Choroid plexus epithelial cell (primary cell): Measurements from ENCODE around the gene GP1BB.

Experiments used
- DNase-seq: peaks from one replicate; pipeline ENCODE4 v3.0.0-alpha.2; 2010; ENCODE audit warnings: low read depth
- H3K4me3 ChIP-seq: 2 replicates; pipeline ENCODE4 v1.5.1; 2011; ENCODE audit warnings: low read depth, mild to moderate bottlenecking, control low read depth, low read length, moderate library complexity
- TF ChIP-seq, protein P1 (sequence below): conservative IDR thresholded peaks from 2 replicates; pipeline ENCODE4 v1.5.1; 2011; ENCODE audit warnings: low read depth, mild to moderate bottlenecking, control low read depth, inconsistent platforms, low read length, moderate library complexity

The GP1BB gene

DNA sequence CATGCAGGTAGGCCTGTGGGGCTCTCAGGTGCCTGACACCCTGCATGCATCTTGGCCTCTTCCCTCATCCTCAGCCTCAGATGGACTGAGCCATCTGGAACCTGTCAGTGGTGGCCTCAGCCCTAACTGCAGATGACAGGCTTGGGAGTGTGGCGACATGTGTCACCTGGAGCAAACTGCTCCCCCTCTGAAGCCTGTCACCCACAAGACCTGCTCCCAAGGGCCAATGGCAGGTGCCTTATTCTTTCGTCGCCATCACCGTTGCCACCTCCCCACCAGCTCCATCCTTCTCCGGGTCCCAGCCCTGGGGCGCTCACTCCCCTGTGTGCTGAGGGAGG lies 12.6 kb upstream of the GP1BB start:
- no peak overlapping the region for H3K4me3 ChIP-seq
- TF ChIP-seq, protein P1, sequence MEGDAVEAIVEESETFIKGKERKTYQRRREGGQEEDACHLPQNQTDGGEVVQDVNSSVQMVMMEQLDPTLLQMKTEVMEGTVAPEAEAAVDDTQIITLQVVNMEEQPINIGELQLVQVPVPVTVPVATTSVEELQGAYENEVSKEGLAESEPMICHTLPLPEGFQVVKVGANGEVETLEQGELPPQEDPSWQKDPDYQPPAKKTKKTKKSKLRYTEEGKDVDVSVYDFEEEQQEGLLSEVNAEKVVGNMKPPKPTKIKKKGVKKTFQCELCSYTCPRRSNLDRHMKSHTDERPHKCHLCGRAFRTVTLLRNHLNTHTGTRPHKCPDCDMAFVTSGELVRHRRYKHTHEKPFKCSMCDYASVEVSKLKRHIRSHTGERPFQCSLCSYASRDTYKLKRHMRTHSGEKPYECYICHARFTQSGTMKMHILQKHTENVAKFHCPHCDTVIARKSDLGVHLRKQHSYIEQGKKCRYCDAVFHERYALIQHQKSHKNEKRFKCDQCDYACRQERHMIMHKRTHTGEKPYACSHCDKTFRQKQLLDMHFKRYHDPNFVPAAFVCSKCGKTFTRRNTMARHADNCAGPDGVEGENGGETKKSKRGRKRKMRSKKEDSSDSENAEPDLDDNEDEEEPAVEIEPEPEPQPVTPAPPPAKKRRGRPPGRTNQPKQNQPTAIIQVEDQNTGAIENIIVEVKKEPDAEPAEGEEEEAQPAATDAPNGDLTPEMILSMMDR: no peak
- no peak for DNase-seq

DNA sequence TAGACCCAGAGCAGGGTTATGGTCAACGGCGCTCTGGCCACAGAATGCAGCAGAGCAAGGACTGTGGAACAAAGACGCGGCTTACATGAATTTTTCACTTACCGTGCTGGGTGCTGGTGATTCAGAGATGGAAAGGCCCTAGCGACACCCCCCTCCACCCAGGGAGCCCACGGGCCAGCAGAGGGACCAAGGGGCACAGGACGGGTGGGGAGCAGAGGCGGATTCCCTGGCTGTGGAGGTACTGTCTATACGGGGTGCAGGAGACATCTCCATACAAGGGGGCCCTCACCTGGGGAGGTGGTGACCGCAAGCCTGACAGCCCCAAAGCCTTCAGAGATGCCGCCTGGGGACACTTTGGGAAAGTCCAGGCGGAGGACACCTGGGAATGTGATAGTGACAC lies 10.1 kb upstream of the GP1BB start:
- no peak overlapping the region for H3K4me3 ChIP-seq
- no peak for DNase-seq
- TF ChIP-seq, protein P1: no peak

DNA sequence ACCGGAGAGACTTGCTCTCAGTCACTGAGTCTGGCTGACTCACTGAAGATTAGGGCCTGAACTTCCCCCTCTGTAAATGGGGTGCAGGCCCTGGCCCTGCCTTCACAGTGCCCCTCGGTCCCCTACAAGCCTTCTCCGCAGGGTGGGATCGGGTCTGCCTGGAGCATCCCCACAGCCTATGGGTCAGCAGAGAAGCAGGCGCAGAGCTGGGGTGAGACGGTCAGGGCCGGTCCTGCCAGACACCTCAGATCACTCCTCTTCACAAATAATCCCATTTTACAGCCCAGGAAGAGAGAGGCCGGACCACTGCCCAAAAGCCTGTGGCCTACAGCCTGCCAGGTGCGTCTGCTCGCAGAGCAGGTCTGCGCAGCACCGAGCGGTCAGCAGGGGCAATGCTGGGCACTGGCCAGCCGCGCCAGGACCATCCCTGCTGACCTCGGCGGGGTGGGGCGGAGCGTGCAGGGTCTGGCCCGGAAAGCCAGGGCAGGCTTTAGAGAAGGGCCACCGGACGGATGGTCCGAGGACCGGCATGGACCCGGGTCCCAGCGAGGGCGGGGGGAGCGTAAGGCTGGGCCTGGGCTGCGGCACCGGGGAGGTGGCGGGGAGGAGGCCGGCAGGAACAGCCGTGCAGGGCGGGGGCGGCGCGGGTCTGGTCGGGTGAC lies 9.6 kb upstream of the GP1BB start:
- TF ChIP-seq, protein P1: no peak
- peak overlapping the region; percentile 63 for H3K4me3 ChIP-seq
- DNase-seq: no peak

DNA sequence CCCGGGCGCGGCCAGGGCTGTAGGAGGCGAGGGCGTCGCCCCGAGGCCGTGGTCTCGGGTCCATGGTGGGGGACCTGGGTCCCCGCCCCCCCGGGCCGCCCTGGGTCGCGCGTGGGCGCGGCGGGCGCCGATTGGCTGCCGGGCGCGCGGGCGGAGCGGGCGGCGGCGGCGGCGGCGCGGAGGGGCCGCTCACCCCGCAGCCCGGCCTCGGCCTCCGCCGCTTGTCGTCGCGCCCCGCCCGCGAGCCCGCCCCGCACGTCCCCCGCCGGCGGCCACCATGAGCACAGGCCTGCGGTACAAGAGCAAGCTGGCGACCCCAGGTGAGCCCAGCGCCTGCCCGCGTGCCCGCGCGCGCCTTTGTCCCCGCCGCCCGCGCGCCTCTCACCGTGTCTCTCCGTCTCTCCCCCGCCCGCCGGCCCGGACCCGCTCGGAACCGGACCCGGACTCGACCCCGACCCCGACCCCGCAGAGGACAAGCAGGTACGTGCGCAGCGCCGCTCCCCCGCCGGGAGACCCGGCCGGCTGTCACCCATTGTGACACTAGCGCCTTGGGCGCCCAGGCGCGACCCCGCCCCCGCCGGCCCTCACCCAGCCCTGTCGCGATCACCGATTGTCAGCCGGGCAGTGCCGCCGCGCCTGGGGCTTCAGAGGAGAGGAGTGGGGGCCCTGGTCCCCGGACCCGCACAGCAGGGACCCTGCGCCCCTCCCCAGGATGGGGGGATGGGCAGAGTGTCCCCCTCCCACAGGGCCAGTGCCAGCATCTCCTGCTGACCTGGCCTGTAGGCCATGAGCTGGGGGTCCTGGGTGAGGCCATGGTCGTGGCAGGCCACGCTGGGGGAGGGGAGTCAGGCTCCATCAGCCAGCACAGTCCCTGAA lies 8.8 kb upstream of the GP1BB start, which contains the start of gene SEPTIN5:
Gene SEPTIN5 (plus strand): TSS at position 192 of the 876 bp plus-strand sequence. CDS start 86 bp downstream, at position 278.
- TF ChIP-seq, protein P1: no peak
- H3K4me3 ChIP-seq: peak within 1 kb of the TSS; percentile 63
- no peak for DNase-seq

DNA sequence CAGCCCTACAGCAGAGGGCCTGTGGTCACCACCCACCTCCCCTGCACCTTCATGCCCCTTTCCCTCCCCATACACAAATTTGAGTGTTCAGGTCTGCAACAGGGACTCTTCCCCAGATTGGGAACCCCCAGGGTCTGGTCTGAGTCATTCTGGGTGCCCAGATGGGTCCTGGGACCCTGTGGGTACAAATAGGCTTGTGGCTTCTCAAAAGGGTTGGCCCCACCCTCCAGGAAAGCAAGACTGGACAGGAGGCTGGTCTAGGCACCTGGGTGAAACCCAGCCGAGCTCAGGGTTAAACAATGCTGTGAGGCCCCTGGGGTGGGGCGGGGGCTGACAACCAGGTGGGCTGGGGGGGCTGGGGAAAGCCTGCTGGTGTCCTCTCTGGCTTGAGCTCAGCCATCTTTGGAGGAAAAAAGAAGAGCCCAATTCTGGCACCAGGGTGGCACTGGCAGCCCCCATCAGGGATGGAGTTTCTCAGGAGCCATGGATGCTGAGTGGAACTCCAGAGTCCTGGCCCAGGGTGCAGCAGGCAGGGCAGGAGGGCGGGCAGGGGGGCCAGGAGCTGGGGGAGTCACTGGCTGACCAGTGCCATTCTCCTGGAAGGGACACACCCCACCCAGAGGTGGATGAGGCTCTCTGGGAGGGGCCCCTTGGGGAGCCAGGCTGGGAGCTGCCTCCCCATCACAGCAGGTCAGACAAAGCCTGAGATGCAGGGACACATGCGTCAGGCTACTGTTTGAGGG lies 8.0 kb upstream of the GP1BB start:
- TF ChIP-seq, protein P1: no peak
- DNase-seq: no peak
- H3K4me3 ChIP-seq: peak overlapping the region; percentile 63

DNA sequence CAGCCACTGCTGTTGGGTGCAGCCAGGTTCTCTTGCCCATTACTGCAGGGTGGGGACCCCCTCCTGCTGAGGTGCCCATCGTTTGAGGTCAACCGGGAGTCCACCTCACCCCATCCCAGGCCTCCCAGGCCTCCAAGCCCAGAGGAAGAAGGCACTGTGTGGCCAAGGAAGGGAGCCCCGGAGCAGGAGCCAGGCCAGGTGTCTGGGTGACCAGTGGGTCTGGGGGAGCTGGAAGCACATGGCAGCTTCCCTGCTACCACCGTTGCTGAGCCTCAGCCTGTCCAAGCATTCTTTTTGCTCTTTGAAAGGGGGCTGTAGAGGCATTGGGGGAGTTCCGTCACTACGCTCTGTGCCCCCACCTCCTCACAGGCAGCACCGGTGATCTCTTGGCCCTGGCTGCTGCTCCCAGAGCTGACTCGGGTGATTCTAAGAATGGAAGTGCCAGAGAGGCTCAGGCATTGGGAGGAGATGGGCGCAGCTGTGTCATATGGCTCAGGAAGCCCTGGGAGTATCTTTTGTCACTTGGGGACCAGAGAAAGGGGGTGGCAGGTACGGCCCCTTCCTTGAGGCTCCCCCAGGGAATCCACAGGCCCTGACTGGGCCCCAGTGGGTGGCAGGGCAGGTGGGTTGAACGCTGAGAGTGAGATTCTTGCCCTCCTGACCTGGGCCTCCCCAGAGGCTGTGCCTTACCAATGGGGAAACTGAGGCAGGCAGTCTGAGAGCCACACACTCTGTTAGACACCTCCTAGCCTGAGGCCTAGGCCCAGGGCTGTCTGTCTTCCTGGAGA lies 7.1 kb upstream of the GP1BB start:
- DNase-seq: no peak

More for the DNA sequence above, 7.1 kb upstream of the GP1BB start:
- TF ChIP-seq, protein P1: no peak
- H3K4me3 ChIP-seq: no peak overlapping the region
